Upper lobe of left lung (tissue), 4 donors: ENCODE results near the gene FBH1.

Source experiments
- EP300 ChIP-seq, 4 donors: sonication (generic); formaldehyde crosslinking; IDR thresholded peaks; one replicate each; pipeline ENCODE4 v1.5.1; 2017; ENCODE audit warnings: antibody characterized with exemption in 4 of 4, control low read depth in 2 of 4
- TF ChIP-seq, protein P1 (sequence below), 6 experiments: fragments of 450-650 bp in 4 of 6; fragments of 200-600 bp in 2 of 6; sonication (generic) in 2 of 6; IDR thresholded peaks; one replicate each; pipeline ENCODE4 v1.5.1; 2016 to 2019; ENCODE audit warnings: antibody characterized with exemption in 6 of 6

DNA sequence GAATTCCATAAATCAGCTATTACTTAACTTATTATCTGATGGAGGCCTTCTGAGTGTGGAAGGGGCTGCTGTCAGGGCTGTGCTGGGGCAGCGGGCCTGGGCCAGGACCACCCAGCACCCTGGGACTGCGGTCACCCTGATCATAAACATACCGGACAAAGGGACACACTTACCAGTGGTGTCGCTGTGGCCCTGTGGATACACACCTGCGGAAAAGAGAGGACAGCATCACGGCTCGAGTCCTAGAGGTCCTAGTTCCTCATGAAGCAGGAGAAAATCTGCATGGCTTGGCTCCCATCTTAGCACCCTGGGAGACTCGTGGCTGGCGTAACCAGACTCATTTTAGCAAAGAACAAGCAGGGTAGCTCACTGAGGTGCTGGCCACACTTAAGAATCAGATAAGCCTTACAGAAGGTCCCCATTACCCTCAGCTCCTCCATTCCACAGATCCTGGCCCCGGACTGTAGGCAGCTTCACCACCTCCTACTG lies 69.6 kb downstream of the FBH1 start:
- TF ChIP-seq EP300 (IDR thresholded peaks at IDR 0.05), result no peak
- TF ChIP-seq, protein P1, sequence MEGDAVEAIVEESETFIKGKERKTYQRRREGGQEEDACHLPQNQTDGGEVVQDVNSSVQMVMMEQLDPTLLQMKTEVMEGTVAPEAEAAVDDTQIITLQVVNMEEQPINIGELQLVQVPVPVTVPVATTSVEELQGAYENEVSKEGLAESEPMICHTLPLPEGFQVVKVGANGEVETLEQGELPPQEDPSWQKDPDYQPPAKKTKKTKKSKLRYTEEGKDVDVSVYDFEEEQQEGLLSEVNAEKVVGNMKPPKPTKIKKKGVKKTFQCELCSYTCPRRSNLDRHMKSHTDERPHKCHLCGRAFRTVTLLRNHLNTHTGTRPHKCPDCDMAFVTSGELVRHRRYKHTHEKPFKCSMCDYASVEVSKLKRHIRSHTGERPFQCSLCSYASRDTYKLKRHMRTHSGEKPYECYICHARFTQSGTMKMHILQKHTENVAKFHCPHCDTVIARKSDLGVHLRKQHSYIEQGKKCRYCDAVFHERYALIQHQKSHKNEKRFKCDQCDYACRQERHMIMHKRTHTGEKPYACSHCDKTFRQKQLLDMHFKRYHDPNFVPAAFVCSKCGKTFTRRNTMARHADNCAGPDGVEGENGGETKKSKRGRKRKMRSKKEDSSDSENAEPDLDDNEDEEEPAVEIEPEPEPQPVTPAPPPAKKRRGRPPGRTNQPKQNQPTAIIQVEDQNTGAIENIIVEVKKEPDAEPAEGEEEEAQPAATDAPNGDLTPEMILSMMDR (IDR thresholded peaks at IDR 0.05), result no peak
